ENCODE data around the gene RCCD1.
A peak's percentile ranks its signal among the peaks of the same experiment; 100 is the strongest.
"Not testable (repeated sequence)": the region's sequence is repeated elsewhere in the genome, so short reads cannot be mapped to it uniquely, and the experiment has no call there.

RCCD1 gene, protein sequence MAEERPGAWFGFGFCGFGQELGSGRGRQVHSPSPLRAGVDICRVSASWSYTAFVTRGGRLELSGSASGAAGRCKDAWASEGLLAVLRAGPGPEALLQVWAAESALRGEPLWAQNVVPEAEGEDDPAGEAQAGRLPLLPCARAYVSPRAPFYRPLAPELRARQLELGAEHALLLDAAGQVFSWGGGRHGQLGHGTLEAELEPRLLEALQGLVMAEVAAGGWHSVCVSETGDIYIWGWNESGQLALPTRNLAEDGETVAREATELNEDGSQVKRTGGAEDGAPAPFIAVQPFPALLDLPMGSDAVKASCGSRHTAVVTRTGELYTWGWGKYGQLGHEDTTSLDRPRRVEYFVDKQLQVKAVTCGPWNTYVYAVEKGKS

GRCh38 chr15:90954712-90955623, at the start of gene RCCD1:
Gene RCCD1 (plus strand): TSS chr15:90954884. CDS start chr15:90956735, 1,851 bp downstream.
- DNase-seq, result peak; percentile 91

DNA sequence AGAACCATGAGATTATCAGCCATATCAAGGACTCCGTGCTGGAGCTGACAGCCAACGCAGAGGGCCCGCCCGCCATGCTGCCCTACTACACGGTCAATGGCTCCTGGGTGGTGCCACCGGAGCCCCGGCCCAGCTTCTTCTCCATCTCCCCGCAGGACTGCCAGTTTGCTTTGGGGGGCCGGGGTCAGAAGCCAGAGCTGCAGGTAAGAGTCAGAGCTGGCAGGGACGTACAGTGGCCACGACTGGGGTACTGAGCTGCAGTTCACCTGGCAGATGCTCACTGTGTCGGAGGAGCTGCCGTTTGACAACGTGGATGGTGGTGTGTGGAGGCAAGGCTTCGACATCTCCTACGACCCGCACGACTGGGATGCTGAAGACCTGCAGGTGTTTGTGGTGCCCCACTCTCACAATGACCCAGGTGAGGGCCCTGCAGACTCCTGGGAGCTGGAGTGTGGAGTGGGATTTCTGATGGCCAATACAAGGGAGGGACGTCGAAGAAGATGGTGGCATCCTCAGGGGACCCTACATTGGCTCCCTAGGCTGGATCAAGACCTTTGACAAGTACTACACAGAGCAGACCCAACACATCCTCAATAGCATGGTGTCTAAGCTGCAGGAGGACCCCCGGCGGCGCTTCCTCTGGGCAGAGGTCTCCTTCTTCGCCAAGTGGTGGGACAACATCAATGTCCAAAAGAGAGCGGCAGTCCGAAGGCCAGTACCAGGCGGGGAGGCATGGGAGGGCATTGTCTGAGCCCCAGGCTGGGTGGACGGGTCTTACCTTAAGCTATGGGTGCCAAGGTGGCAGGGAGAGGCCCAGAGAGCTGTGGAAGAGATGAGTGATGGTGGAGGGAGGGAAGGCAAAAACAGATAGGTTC, 49.1 kb upstream of the RCCD1 start:
- DNase-seq, result no peak

DNA sequence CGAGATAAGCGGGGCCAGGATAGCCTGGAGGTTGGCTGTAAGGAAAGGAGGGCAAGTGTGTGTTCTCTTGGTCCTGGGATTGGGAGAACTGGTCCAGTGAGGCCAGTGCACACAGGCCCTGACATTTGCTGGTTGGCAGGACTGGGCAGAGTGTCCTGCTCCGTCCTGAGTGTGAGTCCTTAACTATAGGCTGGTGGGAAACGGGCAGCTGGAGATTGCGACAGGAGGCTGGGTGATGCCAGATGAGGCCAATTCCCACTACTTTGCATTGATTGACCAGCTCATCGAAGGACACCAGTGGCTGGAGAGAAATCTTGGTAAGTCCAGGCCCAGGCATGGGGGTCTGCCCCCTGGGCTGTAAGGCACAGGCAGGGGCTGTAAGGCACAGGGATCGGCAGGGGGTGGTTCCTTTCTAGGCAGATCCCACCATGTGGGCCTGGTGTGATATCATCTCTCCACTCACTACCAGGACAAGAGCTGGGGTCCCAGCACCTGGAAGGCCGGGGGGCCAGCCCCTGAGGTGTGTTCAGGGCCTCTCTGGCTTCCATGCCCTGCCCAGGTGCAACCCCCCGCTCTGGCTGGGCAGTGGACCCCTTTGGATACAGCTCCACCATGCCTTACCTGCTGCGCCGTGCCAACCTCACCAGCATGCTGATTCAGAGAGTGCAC, 48.4 kb upstream of the RCCD1 start:
- DNase-seq, result no peak

DNA sequence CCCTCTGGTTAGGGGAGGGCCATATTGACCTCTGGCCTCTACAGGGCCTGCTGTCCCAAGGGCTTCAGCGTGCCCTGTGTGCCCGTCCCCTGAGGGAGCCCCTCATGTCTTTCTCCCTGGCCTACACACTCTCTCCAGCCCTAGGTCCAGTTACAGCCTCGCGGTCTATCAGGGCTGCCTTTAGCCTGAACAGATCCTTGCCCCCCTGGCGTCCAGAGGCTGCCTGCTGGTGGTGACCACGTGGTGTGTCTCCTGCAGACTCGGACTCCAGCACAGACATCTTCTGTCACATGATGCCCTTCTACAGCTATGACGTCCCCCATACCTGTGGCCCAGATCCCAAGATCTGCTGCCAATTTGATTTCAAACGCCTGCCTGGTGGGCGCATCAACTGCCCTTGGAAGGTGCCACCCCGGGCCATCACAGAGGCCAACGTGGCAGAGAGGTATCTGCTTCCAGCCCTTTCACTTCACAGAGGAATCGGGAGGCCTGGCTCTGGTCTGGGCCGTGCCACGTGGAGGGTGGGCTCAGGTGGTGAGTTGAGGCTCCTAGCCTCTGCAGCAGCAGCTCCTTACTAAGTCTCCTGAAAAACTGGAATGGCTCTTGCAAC, 47.5 kb upstream of the RCCD1 start:
- no peak for DNase-seq

DNA sequence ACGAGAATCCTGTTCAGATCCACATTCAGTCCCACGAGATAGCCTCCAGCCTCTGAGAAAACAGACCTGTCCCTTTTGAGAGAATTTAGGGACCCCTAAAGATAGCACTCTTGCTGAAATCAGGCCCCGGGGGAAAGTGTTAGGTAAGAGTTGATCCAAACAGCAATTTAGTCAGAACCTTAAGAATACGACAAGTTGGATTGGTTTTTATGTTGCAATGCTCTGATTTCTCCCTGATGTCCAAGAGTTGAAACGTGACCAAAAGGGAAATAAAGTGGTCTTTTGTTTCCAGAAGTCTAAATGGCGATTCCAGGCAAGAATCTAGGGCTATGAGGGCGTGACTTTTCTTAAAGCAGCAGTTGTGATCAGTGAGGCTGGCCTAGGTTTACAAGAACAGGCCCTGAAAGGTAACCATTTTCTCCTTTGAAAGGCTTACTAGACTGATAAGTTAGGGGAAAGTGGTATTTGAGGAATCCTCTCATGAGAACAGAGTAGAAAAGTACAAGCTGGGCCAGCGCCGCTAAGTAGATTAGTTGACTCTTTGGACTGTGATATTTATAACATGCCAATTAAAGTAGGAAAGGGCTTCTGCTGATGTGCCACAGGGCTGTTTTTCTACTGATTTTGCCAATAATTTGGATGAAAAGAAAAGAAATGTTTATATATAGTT, 46.7 kb upstream of the RCCD1 start:
- no peak for DNase-seq

GRCh38 chr15:90909449-90909848, 45.2 kb upstream of the RCCD1 start:
- not testable (repeated sequence) for DNase-seq

DNA sequence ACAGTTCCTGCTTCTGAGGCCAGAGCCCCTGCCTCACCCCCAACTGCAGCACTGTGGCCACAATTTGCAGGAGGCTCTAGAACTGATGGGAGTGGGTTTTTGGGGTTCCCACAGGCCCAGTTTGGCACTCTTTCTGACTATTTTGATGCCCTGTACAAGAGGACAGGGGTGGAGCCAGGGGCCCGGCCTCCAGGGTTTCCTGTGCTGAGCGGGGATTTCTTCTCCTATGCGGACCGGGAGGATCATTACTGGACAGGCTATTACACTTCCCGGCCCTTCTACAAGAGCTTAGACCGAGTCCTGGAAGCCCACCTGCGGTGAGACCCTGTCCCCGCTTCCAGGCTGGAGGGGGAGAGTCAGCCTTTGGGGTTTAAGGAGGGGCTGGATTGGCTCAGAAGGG, 44.7 kb upstream of the RCCD1 start:
- no peak for DNase-seq

DNA sequence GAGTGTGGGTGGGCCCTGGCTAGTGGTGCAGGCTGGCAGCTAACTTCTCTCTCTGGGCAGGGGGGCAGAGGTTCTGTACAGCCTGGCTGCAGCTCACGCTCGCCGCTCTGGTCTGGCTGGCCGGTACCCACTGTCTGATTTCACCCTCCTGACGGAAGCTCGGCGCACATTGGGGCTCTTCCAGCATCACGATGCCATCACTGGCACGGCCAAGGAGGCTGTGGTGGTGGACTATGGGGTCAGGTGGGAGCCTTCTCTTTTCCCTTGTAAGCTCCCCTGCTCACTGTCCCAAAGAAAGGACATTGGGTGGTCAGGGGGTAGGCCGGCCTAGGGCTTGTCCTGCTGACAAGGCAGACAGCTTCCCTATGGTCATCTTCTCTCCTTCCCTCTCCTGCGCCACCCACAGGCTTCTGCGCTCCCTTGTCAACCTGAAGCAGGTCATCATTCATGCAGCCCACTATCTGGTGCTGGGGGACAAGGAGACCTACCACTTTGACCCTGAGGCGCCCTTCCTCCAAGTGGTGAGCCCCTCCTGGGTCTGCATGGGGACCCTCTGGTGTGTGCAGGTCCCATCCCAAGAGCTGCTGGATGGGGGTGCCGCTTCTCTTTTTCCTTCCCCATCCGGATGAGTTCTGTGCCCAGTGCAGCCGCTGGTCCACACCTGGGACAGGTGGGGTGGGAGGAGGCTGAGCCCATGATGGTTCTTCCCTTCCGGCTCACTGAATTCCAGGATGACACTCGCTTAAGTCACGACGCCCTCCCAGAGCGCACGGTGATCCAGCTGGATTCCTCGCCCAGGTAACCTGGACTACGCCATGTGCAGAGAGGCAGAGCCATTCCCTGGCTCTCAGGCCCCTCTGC, 44.0 kb upstream of the RCCD1 start:
- no peak for DNase-seq

- no peak for DNase-seq
These were observed 43.4 kb upstream of the RCCD1 start for GRCh38 chr15:90911302-90911623.

DNA sequence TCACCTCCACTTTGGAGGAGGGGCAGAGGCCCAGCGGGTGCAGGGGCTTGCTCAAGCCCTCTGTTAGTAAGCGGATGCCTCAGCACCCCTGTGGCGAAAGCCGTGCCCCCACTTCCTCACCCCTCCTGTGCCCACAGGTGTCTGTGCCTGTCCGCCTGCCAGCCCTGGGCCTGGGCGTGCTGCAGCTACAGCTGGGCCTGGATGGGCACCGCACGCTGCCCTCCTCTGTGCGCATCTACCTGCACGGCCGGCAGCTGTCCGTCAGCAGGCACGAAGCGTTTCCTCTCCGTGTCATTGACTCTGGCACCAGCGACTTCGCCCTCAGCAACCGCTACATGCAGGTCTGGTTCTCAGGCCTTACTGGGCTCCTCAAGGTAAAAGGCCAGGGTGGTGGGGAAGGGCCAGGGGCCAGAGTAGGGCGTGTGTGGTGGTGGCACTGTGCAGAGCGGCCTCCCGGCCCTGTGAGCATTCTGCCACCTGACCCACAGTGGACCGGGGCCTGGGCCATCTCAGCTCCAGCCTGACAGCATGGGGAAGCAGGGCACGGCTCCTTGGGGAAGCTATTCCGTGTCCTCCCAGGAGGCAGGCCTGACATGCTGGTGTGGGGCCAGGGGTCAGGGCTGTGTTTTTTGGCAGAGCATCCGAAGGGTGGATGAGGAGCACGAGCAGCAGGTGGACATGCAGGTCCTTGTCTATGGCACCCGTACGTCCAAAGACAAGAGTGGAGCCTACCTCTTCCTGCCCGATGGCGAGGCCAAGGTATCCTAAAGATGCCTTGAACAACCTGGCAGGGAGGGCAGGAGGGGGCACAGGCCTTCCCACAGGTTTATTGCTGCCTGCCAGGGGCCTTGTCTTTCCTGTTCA, 42.5 kb upstream of the RCCD1 start:
- no peak for DNase-seq

DNA sequence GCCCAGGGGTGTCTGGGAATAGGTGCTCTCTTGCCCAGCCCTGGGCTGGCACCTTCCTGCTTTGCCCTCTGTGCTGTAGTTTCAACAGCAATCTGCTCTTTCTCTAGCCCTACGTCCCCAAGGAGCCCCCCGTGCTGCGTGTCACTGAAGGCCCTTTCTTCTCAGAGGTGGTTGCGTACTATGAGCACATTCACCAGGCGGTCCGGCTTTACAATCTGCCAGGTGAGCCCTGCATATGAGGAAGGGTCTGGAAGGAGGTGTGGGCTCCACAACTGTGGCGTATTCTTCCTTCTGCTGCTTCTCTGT, 42.0 kb upstream of the RCCD1 start:
- DNase-seq, result no peak

GRCh38 chr15:90913398-90913944, 41.2 kb upstream of the RCCD1 start:
- DNase-seq, result no peak

DNA sequence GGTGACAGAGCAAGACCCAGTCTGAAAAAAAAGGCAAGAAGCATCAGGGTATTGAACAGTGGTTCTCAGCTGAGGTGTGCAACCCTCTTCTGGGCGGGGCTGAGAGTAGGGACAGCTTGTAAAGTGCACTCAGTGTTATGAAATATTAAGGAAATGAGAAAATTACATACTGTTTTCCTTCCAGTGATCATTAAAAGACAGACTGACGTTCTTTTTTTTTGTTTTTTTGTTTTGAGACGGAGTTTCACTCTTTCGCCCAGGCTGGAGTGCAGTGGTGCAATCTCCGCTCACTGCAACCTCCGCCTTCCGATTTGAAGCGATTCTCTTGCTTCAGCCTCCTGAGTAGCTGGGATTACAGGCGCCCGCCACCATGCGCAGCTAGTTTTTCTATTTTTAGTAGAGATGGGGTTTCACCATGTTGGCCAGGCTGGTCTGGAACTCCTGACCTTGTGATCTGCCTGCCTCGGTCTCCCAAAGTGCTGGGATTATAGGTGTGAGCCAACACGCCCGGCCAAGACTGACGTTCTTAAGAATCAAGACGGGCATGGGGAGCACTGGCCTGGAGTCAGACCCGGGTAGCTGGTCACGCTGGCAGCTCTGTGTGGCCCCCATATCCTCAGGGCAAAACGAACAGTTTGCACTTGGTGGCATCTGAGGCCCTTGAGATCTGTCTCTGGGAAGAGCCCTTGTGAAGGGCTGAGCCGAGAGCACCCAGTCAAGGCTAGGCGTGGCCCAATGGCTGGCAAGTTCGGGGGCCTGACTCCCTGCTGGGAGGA, 40.2 kb upstream of the RCCD1 start:
- no peak for DNase-seq

- DNase-seq, result no peak
These were observed 39.4 kb upstream of the RCCD1 start for GRCh38 chr15:90915216-90915807.

GRCh38 chr15:90915808-90916440, 38.8 kb upstream of the RCCD1 start:
- DNase-seq, result no peak

- no peak for DNase-seq
These were observed 38.2 kb upstream of the RCCD1 start for GRCh38 chr15:90916461-90916860.

- DNase-seq, result no peak
These were observed 37.1 kb upstream of the RCCD1 start for GRCh38 chr15:90917569-90917968.

All from NCI-H345 (cell line).